Testis (tissue), 2 donors: ENCODE data around the gene TVP23C.

Source experiments
- POLR2A ChIP-seq: fragments of 450-650 bp; IDR thresholded peaks from one replicate; pipeline ENCODE4 v1.6.1; 2017; ENCODE audit warnings: antibody characterized with exemption, mild to moderate bottlenecking, moderate library complexity
- TF ChIP-seq, protein P1 (sequence below), 3 experiments: fragments of 450-650 bp in 2 of 3; fragments of 200-600 bp in 1 of 3; sonication (generic) in 1 of 3; IDR thresholded peaks; one replicate each; pipeline ENCODE4 v1.5.1; 2016 to 2019; ENCODE audit warnings: antibody characterized with exemption in 3 of 3, mild to moderate bottlenecking in 2 of 3, moderate library complexity in 1 of 3

DNA sequence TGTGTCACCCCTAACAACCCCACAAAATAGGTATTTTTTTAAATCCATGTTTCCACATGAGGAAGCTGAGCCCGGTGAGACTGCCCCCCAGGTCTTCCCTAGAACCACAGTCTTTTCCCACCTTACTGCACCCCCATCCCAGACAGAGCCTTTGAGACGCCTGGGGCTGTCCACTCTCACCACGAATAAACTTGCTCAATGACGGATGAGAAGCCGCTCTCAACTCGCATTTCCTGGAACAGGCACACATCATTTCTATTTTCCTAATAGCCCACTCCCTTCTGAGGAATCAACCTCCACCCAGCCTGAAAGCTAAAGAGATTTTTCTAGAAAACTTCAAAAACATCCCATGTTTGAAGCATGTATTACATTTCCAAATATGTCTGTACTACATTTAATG, 81.8 kb downstream of the TVP23C start:
- TF ChIP-seq, protein P1, sequence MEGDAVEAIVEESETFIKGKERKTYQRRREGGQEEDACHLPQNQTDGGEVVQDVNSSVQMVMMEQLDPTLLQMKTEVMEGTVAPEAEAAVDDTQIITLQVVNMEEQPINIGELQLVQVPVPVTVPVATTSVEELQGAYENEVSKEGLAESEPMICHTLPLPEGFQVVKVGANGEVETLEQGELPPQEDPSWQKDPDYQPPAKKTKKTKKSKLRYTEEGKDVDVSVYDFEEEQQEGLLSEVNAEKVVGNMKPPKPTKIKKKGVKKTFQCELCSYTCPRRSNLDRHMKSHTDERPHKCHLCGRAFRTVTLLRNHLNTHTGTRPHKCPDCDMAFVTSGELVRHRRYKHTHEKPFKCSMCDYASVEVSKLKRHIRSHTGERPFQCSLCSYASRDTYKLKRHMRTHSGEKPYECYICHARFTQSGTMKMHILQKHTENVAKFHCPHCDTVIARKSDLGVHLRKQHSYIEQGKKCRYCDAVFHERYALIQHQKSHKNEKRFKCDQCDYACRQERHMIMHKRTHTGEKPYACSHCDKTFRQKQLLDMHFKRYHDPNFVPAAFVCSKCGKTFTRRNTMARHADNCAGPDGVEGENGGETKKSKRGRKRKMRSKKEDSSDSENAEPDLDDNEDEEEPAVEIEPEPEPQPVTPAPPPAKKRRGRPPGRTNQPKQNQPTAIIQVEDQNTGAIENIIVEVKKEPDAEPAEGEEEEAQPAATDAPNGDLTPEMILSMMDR (IDR thresholded peaks at IDR 0.05), result no peak
- TF ChIP-seq POLR2A, result no peak
